ENCODE results near the gene PROX2. TPM values are rescaled to one million over a fixed set of nuclear protein-coding genes. Genes with fewer than 3 reads are reported as not detected.

PROX2 gene
- total RNA-seq, 1 donor from 2014 or later: not detected

DNA sequence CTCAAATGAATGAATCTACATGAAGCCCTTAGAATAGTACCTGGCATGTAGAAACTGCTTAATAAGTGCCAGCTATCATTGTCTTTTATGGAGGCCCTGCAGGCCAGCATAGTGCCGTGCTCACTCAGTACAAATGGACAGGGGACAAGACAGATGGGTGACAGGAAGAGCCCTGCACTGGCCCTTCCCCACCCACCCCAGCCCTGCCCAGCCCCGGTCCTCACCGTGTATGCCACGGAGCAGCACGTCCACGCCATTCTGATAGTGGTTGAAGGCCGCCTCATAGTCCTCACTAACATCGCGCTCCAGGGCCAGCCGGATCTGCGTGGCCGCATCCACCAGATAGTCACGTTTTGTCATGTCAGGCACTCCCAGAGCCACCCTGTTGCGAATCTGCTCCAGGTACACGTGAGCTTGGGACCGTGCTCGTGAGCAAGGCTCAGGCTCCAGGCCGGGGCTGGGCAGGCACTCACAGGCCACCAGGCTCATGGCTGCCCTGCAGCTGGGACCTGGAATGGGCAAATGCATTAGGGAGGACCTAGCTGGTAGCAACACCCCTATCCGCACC is 45.2 kb upstream of the PROX2 start:
- no peak for DNase-seq (ENCODE audit: extremely low spot score, unreplicated experiment)
- Mint-ChIP-seq H3K27ac (ENCODE audit: unreplicated experiment) (no peak overlapping the region), H3K4me3 (ENCODE audit: unreplicated experiment) (no peak overlapping the region), H3K4me1 (ENCODE audit: unreplicated experiment) (peaks cover 11% of the 10 kb centered on the region), H3K36me3 (ENCODE audit: unreplicated experiment) (no peaks in the 10 kb centered on the region), H3K9me3 (ENCODE audit: unreplicated experiment) (no peaks in the 10 kb centered on the region), H3K27me3 (ENCODE audit: unreplicated experiment) (peaks cover 4% of the 10 kb centered on the region)
- TF ChIP-seq, protein P1, sequence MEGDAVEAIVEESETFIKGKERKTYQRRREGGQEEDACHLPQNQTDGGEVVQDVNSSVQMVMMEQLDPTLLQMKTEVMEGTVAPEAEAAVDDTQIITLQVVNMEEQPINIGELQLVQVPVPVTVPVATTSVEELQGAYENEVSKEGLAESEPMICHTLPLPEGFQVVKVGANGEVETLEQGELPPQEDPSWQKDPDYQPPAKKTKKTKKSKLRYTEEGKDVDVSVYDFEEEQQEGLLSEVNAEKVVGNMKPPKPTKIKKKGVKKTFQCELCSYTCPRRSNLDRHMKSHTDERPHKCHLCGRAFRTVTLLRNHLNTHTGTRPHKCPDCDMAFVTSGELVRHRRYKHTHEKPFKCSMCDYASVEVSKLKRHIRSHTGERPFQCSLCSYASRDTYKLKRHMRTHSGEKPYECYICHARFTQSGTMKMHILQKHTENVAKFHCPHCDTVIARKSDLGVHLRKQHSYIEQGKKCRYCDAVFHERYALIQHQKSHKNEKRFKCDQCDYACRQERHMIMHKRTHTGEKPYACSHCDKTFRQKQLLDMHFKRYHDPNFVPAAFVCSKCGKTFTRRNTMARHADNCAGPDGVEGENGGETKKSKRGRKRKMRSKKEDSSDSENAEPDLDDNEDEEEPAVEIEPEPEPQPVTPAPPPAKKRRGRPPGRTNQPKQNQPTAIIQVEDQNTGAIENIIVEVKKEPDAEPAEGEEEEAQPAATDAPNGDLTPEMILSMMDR (IDR thresholded peaks at IDR 0.05): no peak

DNA sequence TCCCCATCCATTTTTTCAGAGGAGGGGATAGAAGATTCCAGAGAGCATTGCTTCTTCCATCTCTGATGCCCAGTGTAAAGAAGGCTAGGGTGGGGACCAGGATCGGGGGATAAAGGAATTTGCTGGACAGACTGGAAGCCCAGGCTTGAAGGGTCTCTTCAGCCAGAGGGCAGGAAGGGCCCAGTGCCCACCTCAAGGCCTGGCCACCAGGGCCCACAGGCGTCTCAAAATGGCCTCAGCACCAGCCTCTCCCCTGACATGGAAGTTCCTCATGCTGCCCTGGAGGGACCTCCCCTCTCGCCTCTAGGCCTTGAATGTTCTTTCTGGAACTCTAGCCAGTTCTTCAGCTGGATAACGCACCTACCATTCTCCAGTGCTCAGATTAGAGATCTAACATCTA is 44.3 kb upstream of the PROX2 start:
- Mint-ChIP-seq H3K36me3 (ENCODE audit: unreplicated experiment) (no peaks in the 10 kb centered on the region), H3K9me3 (ENCODE audit: unreplicated experiment) (no peaks in the 10 kb centered on the region), H3K27ac (ENCODE audit: unreplicated experiment) (no peak overlapping the region), H3K27me3 (ENCODE audit: unreplicated experiment) (no peaks in the 10 kb centered on the region), H3K4me1 (ENCODE audit: unreplicated experiment) (peaks cover 11% of the 10 kb centered on the region), H3K4me3 (ENCODE audit: unreplicated experiment) (no peak overlapping the region)
- no peak for DNase-seq (ENCODE audit: extremely low spot score, unreplicated experiment)
- TF ChIP-seq, protein P1 (IDR thresholded peaks at IDR 0.05): no peak

DNA sequence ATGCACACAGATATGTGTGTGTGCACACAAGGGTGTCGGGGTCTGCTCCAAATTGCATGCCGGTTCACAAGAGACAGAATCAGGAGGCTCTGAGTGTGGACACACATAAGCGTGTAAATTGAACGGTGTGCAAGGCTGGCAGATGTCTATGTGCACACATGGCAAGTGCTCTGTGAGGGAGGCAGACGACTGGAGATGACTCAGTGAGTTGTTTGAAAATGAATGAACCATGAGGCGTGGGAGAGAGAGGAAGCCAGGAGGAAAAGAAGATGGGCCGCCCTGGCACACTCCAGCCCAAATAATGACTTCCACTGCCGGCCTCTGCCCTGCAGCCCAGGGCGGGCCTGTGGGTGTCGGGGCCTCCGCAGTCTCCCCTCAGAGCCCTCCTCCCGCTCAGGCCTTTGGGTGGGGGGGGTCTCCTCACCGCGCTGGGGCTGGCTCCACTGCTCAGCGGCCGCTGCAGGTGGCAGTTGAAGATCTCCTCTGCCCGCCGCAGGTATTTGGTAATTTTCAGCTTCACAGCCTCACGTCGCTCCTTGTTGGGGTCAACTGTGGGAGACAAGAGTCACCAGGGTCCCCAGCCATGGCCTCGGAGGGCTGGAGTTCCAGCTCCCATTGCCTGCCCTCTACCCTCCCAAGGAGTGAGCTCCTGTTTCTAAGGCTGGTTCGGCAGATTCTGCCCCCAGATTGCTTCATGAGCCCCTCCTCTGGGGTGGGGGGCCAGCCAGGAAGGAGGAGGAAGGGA is 43.6 kb upstream of the PROX2 start:
- Mint-ChIP-seq H3K9me3 (ENCODE audit: unreplicated experiment) (no peaks in the 10 kb centered on the region), H3K4me1 (ENCODE audit: unreplicated experiment) (peaks cover 11% of the 10 kb centered on the region), H3K36me3 (ENCODE audit: unreplicated experiment) (no peaks in the 10 kb centered on the region), H3K27ac (ENCODE audit: unreplicated experiment) (no peak overlapping the region), H3K27me3 (ENCODE audit: unreplicated experiment) (no peaks in the 10 kb centered on the region), H3K4me3 (ENCODE audit: unreplicated experiment) (no peak overlapping the region)
- DNase-seq (ENCODE audit: extremely low spot score, unreplicated experiment): no peak
- TF ChIP-seq, protein P1 (IDR thresholded peaks at IDR 0.05): no peak

DNA sequence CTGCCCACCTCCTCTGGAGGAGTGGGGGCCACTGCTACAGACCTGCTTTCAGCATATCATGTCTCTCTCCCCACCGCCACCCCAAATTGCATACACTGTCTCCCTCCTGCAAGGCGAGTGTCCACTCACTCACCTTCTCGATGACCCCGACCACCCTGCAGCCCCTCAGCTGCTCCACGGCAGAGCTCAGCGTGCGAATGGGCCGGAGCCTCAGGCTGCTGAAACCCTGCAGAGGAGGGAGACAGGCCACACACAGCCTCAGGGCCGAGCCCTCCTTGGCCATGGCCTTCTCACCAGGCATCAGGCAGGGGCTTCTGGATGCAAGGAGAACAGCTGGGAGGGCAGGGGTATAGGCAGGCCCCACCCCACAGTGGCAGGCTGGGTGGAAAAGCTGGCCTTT is 42.4 kb upstream of the PROX2 start:
- TF ChIP-seq, protein P1 (IDR thresholded peaks at IDR 0.05): no peak
- no peaks in the 10 kb centered on the region for H3K9me3 Mint-ChIP-seq (ENCODE audit: unreplicated experiment)
- H3K27ac Mint-ChIP-seq (ENCODE audit: unreplicated experiment): no peak overlapping the region
- H3K36me3 Mint-ChIP-seq (ENCODE audit: unreplicated experiment): no peaks in the 10 kb centered on the region
- H3K4me1 Mint-ChIP-seq (ENCODE audit: unreplicated experiment): peaks cover 13% of the 10 kb centered on the region
- H3K27me3 Mint-ChIP-seq (ENCODE audit: unreplicated experiment): no peaks in the 10 kb centered on the region
- DNase-seq (ENCODE audit: extremely low spot score, unreplicated experiment): no peak
- no peak overlapping the region for H3K4me3 Mint-ChIP-seq (ENCODE audit: unreplicated experiment)

DNA sequence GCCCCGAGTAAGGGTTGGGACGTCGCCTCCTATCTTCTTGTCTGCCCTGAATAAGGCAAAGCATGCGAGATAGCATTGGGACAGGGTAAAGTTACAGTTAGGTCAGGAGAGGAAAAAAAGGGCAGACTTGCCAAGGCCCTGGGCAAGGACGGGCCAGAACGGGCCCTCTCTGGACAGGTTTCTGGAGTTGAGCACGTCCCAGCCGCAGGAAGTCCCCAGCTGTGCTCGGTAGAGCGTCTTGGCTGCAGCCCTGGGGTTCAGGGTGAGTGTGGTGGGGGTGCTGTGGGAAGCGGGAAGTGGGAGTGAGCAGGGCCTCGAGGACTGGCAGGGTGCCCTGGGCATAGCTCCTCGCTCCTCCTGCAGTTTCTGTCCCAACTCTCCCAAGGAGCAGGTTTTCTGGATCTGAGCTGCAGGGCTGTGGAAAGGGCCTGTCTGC is 41.7 kb upstream of the PROX2 start:
- H3K4me3 Mint-ChIP-seq (ENCODE audit: unreplicated experiment): no peak overlapping the region

More for the DNA sequence above, 41.7 kb upstream of the PROX2 start:
- Mint-ChIP-seq H3K36me3 (ENCODE audit: unreplicated experiment) (no peaks in the 10 kb centered on the region), H3K4me1 (ENCODE audit: unreplicated experiment) (peaks cover 13% of the 10 kb centered on the region), H3K27me3 (ENCODE audit: unreplicated experiment) (no peaks in the 10 kb centered on the region), H3K27ac (ENCODE audit: unreplicated experiment) (no peak overlapping the region), H3K9me3 (ENCODE audit: unreplicated experiment) (no peaks in the 10 kb centered on the region)
- no peak for DNase-seq (ENCODE audit: extremely low spot score, unreplicated experiment)
- TF ChIP-seq, protein P1 (IDR thresholded peaks at IDR 0.05): no peak
